Stimulated activated CD4-positive, alpha-beta T cell treated with anti-CD3 and anti-CD28 coated beads, Interleukin-2, amount 100 ng/mL, for 4 hours (primary cell): ENCODE measurements around the gene PGAP3.

Source experiments
- DNase-seq: peaks from one replicate; pipeline ENCODE4 v3.0.0-alpha.2; 2020; ENCODE audit warnings: low read depth

The PGAP3 gene

GRCh38 chr17:39672522-39673334 is 15.1 kb downstream of the PGAP3 start:
- no peak for DNase-seq

GRCh38 chr17:39671651-39672521 is 16.0 kb downstream of the PGAP3 start:
- no peak for DNase-seq

GRCh38 chr17:39670746-39671145 is 17.1 kb downstream of the PGAP3 start:
- no peak for DNase-seq

- no peak for DNase-seq
Observed at GRCh38 chr17:39669897-39670735, 17.7 kb downstream of the PGAP3 start.

- peak; percentile 49 for DNase-seq
Observed at GRCh38 chr17:39667945-39668924, 19.6 kb downstream of the PGAP3 start, which contains the start of gene PNMT. Gene PNMT, plus strand, starts transcription at chr17:39668453. Its CDS starts 23 bp downstream, at chr17:39668476.

GRCh38 chr17:39667262-39667944 is 20.5 kb downstream of the PGAP3 start:
- no peak for DNase-seq

GRCh38 chr17:39666601-39667261 is 21.1 kb downstream of the PGAP3 start:
- DNase-seq, result no peak

- no peak for DNase-seq
Observed at GRCh38 chr17:39666231-39666600, 21.6 kb downstream of the PGAP3 start.

GRCh38 chr17:39665642-39666224 is 22.1 kb downstream of the PGAP3 start:
- DNase-seq, result no peak

- no peak for DNase-seq
Observed at GRCh38 chr17:39664581-39665561, 23.0 kb downstream of the PGAP3 start, which contains the start of gene TCAP. Gene TCAP, plus strand, starts transcription at chr17:39665349. Its CDS starts 11 bp downstream, at chr17:39665360.

- no peak for DNase-seq
Observed at GRCh38 chr17:39663688-39664580, 23.9 kb downstream of the PGAP3 start.

GRCh38 chr17:39663340-39663687 is 24.5 kb downstream of the PGAP3 start:
- no peak for DNase-seq

GRCh38 chr17:39662551-39663339 is 25.1 kb downstream of the PGAP3 start:
- DNase-seq, result no peak

- no peak for DNase-seq
Observed at GRCh38 chr17:39661744-39662541, 25.9 kb downstream of the PGAP3 start.
